Epithelial cell of esophagus (primary cell): ENCODE data around the gene VTI1A.
"Not testable (repeated sequence)": the region's sequence is repeated elsewhere in the genome, so short reads cannot be mapped to it uniquely, and the experiment has no call there.

Source experiments
- DNase-seq: peaks from one replicate; pipeline ENCODE4 v3.0.0; 2010; ENCODE audit warnings: low read depth
- H3K4me3 ChIP-seq: 2 replicates; pipeline ENCODE4 v1.5.1; 2011; ENCODE audit warnings: mild to moderate bottlenecking, low read length, control low read depth
- TF ChIP-seq, protein P1 (sequence below): IDR thresholded peaks from 2 replicates; pipeline ENCODE4 v1.5.1; 2011; ENCODE audit warnings: low read depth, mild to moderate bottlenecking, low read length, control low read depth, inconsistent platforms; ENCODE audit not compliant: insufficient read depth; ENCODE audit errors: missing control alignments

VTI1A gene

GRCh38 chr10:112447620-112447928, 559 bp downstream of the VTI1A start:
- no peak for DNase-seq
- TF ChIP-seq, protein P1, sequence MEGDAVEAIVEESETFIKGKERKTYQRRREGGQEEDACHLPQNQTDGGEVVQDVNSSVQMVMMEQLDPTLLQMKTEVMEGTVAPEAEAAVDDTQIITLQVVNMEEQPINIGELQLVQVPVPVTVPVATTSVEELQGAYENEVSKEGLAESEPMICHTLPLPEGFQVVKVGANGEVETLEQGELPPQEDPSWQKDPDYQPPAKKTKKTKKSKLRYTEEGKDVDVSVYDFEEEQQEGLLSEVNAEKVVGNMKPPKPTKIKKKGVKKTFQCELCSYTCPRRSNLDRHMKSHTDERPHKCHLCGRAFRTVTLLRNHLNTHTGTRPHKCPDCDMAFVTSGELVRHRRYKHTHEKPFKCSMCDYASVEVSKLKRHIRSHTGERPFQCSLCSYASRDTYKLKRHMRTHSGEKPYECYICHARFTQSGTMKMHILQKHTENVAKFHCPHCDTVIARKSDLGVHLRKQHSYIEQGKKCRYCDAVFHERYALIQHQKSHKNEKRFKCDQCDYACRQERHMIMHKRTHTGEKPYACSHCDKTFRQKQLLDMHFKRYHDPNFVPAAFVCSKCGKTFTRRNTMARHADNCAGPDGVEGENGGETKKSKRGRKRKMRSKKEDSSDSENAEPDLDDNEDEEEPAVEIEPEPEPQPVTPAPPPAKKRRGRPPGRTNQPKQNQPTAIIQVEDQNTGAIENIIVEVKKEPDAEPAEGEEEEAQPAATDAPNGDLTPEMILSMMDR, result no peak
- H3K4me3 ChIP-seq, result peak overlapping the region; percentile 97

DNA sequence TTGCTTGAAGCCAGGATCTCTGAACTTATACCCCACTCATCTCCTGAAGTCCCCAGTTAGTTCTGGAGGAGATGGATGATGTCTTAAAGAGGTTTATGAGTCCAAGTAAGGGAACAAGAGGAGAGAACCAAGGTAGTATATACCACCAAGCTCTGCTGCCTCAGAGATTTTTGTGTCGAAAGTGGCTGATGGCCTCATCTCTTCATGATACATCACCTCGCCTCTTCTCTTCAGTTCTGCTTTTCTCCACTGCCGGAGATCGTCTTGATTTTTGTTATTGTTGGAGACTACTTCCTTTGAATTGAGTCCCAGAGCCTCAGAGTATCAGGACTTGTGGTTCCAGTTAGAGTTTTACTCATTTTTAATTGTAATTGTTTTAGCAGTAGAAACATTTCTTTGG, 1.9 kb downstream of the VTI1A start:
- no peak overlapping the region for H3K4me3 ChIP-seq

GRCh38 chr10:112454910-112455779, 8.1 kb downstream of the VTI1A start:
- H3K4me3 ChIP-seq, result no peak overlapping the region
- DNase-seq, result no peak
- TF ChIP-seq, protein P1, result no peak

More for the DNA sequence above, 1.9 kb downstream of the VTI1A start:
- TF ChIP-seq, protein P1, result no peak
- no peak for DNase-seq

GRCh38 chr10:112456533-112456932, 9.5 kb downstream of the VTI1A start:
- TF ChIP-seq, protein P1, result no peak
- no peak for DNase-seq
- no peak overlapping the region for H3K4me3 ChIP-seq

DNA sequence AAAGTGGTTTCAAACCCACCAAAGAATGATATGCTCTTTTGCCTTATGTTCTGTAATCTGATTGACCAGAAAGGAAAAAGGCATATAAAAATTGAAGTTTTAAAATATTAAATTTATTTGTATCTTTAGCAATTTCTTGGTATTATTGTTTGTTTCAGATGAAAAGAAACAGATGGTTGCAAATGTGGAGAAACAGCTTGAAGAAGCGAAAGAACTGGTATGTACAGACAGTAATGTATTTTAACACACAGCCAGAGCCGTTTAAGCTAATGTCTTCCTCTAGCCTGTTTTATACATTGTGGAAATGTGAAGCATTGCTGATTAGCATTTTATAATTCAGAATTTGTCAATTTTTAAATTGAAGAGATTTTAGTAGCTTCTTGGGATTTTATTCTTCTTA, 13.4 kb downstream of the VTI1A start:
- no peak overlapping the region for H3K4me3 ChIP-seq
- TF ChIP-seq, protein P1, result no peak
- DNase-seq, result no peak

DNA sequence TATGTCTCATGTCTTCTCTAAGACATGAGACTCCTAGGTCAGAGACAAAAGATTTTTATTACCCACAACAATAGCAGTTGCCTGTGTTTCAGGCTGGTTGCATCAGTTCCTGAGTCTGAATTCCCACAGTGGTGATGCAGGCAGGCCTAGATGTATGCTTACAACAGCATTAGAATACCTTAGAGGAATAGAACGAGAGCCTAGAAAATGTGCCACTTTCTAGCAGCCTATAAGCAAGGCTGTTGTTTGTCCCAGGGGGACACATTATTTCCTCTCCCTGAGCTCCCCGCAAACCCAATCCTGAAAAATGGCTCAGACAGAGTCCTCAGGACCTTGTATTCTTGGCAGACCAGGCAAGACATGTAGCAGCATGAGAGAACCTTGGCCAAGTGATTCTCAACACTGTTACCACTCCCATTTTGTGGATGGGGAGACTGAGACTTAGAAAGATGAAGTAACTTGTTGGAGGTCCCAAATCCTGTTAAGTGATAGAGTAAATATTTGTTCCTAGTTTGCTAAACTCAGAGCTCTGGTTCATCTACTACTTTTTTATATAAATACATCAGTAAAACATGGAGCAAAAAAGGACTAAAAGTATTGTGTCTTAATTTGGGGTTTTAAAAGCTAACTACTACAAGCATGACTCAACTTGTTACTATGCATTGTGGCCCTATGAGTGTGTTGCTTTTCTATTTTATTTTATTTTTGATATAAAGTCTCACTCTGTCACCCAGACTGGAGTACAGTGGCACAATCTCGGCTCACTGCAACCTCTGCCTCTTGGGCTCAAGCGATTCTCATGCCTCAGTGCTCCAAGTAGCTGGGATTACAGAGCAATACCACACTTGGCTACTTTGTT, 14.2 kb downstream of the VTI1A start:
- TF ChIP-seq, protein P1, result no peak
- no peak overlapping the region for H3K4me3 ChIP-seq
- peak; percentile 79 for DNase-seq

DNA sequence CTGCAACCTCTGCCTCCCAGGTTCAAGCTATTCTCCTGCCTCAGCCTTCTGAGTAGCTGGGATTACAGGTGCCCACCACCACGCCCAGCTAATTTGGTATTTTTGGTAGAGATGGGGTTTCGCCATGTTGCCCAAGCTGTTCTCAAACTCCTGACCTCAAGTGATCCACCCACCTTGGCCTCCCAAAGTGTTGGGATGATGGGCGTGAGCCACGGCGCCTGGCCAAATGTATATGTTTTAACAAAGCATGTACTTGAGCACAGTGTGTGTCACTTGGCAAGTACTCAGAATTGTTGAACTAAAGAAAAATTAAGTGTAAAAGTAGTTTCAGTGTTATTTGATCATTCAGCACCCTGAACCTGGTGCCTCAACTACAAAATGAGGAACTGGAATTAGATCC, 17.1 kb downstream of the VTI1A start:
- DNase-seq, H3K4me3 ChIP-seq: not testable (repeated sequence)
